CD1c-positive myeloid dendritic cell (primary cell): ENCODE data around the gene CLEC18B.
A peak's percentile ranks its signal among the peaks of the same experiment; 100 is the strongest.
"Not testable (repeated sequence)": the region's sequence is repeated elsewhere in the genome, so short reads cannot be mapped to it uniquely, and the experiment has no call there.

ENCODE experiments used
- DNase-seq: peaks from one replicate; pipeline ENCODE4 v3.0.0-alpha.2; 2016; ENCODE audit errors: extremely low spot score

The CLEC18B gene

DNA sequence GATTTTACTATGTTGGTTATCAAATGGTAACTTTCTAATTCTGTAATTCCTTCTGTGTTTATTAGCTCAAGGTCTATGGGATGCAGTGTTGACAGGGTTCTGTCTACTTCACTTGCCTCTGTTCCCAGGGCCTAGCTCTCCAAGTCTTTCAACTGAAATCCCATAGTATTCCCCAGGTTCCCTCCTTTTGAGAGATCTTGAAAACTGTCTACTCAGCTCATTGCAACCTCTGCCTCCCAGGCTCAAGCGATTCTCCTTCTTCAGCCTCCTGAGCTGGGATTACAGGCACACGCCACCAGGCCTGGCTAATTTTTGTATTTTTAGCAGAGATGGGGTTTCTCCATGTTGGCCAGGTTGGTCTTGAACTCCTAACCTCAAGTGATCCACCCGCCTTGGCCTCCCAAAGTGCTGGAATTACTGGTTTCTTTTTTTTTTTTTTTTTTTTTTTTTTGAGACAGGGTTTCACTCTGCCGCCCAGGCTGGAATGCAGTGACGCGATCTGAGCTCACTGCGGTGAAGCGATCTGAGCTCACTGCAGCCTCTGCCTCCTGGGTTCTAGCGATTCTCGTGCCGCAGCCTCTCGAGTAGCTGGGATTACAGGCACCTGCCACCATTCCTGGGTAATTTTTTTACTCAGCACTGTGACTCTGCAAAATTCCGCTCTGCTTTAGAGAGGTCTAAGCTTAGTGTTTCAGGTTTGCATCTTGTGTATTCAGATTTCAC lies 22.5 kb upstream of the CLEC18B start:
- DNase-seq = not testable (repeated sequence)

DNA sequence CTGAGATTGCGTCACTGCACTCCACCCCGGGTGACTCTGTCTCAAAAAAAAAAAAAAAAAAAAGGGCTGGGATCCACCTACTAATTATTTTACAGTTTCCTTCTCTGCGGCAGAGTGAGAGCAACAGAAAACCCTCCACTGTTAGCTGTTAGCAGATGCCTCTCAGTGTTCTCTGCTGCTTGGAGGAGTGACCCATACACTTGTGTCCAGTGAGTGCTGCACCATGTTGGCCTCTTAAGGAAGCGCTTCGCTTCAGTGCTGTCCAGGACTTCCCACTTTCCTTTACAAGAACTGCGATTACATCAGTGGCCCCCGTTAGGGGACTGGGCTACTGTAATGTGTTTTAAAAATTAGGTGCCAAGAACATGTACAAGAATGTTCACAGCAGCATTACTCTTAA lies 18.4 kb upstream of the CLEC18B start:
- DNase-seq = peak; percentile 56

DNA sequence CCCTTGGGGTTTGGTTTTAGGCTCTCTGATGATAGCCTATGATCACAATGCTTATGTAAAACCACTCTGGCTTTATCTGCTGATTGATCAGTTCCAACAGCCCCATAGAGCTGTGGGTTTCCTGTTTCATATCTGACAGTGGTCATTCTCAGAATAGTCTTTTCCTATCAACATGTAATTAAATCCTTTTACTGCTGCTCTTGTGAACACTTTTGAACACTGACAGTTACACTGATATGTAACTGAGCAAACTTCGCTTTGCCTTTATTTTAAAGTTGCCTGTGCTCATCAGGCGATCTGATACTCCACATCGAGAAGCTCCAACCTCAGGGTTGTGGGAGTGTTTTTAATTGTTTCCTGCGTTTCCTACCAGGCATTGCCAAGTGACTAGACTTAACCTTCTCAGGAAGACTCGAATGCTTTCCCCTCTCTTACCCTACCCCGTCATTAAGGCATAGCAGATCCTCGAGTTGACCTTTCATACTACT lies 17.3 kb upstream of the CLEC18B start:
- DNase-seq = no peak

DNA sequence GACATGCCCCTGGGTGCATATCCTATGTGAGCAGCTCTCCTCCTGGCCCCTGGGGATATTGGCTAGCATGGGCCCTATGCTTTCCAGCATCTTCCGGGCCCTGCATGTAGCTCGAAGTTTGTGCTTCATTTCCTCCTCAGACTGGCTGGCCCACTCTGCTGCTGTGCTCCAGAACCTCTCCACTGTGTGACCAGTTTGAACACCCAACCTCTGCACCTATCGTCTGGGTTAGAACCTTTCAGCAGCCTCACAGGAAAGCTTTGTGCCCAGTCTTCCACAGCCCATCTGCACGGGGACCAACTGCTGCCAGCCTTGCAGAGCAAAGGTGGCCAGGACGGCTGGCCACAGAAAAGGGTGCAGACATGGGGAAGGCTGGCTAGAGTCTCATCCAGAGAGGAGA lies 10.2 kb upstream of the CLEC18B start:
- no peak for DNase-seq

DNA sequence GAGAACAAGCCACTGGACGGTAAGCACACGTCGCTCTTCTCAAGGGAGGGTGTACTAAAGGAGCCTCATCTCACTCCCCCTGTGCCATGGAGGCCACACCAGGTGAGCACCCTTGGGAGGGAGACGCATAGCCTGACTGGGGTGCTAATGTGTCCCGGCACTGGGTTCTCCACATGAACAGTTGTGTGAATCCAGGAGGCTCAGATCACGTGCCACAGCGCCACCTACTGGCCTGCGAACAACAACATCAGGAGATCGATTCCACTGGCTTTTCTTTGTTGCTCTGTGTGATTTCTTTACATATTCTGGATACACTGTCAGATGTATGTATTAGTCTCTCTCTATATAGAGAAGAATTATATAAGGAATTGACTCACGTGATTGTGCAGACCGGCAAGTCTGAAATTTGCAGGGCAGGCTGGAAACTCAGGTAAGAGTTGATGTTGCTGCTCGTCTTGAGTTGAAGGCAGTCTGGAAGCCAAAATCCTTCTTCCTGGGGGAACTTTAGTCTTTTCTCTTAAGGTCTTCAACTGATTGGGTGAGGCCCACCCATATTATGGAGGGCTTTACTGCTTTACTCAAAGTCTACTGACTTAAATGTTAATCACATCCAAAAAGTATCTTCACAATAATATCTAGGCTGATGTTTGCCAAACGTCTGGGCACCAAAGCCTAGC lies 8.9 kb upstream of the CLEC18B start:
- DNase-seq = peak; percentile 40

- DNase-seq = not testable (repeated sequence)
Observed at GRCh38 chr16:74428493-74428892, 7.2 kb upstream of the CLEC18B start.

GRCh38 chr16:74425751-74426150 lies 4.5 kb upstream of the CLEC18B start:
- DNase-seq = not testable (repeated sequence)

DNA sequence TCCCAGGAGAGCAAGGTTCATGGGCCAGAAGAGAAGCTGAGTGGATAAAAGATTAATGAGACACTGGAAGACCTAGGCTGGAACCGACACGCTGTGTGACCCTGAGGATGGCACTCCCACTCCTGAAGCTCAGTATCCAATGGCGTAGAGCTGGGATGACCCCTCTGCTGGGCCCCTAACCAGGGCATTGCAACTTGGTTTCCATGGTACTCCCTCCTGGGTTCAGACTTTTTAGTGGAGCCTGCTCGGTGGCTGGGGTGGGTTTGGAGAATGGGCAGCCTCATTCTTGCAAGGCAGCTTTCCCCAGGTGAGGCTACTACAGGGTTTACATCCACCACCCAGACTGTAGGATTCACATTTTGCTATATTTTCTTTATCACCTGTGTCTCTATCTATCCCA lies 2.4 kb upstream of the CLEC18B start:
- not testable (repeated sequence) for DNase-seq

GRCh38 chr16:74422086-74422485 lies 808 bp upstream of the CLEC18B start:
- DNase-seq = not testable (repeated sequence)

- not testable (repeated sequence) for DNase-seq
Observed at GRCh38 chr16:74421482-74421785, 156 bp upstream of the CLEC18B start.

DNA sequence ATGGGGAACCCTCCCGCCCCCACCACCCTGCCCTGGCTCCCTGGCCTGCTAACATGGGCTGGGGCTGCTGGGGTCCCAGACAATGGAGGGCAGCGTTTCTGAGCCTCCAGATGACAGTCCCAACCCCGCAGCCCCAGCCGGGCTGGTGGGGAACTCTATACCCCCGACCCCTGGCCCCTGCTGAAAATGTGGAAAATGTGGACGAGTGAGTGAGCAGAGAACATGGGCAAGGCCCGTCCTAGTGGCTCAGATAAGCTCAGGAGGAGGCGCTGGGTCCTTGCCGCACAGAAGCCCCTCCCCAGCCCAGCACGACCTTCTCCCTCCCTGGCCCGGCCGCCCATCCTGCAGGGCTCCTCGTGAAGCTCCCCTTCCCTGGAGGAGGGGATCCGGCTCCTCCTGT lies 1.5 kb downstream of the CLEC18B start:
- DNase-seq = not testable (repeated sequence)

GRCh38 chr16:74417897-74418296 lies 3.4 kb downstream of the CLEC18B start:
- not testable (repeated sequence) for DNase-seq

GRCh38 chr16:74413920-74414319 lies 7.4 kb downstream of the CLEC18B start:
- not testable (repeated sequence) for DNase-seq

- DNase-seq = not testable (repeated sequence)
Observed at GRCh38 chr16:74413485-74413884, 7.8 kb downstream of the CLEC18B start.

- not testable (repeated sequence) for DNase-seq
Observed at GRCh38 chr16:74412775-74413390, 8.4 kb downstream of the CLEC18B start.

DNA sequence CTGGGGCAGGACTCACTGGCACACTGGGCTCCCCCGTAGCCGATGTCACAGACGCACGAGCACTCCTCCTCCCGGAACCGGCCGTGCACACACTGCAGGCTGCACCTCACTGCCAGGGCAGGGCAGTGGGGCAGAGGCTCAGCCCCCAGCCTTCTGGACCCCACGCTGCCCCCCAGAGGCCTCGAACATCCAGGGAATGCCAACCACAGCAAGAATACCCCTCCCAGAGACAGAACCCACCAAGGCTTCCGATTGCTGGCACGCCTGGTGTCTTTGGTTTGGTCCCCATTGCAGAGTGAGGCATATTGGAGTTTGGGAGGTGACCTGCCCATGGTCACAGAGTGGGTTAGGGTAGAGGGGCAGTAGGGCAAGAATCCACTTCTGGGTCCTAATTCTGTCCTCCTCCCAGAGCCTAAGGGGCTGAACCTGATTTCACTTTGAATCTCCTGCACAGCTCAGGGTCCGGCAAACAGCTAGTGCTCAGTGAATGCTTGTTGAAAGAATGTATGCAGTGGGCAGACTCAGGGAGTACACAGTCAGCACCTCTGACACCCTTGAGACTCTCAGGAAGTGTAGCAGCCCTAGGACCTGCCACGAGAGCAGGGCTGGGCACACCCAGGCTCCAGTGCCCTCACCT lies 9.0 kb downstream of the CLEC18B start:
- DNase-seq = not testable (repeated sequence)

- DNase-seq = not testable (repeated sequence)
Observed at GRCh38 chr16:74410981-74411380, 10.3 kb downstream of the CLEC18B start.

DNA sequence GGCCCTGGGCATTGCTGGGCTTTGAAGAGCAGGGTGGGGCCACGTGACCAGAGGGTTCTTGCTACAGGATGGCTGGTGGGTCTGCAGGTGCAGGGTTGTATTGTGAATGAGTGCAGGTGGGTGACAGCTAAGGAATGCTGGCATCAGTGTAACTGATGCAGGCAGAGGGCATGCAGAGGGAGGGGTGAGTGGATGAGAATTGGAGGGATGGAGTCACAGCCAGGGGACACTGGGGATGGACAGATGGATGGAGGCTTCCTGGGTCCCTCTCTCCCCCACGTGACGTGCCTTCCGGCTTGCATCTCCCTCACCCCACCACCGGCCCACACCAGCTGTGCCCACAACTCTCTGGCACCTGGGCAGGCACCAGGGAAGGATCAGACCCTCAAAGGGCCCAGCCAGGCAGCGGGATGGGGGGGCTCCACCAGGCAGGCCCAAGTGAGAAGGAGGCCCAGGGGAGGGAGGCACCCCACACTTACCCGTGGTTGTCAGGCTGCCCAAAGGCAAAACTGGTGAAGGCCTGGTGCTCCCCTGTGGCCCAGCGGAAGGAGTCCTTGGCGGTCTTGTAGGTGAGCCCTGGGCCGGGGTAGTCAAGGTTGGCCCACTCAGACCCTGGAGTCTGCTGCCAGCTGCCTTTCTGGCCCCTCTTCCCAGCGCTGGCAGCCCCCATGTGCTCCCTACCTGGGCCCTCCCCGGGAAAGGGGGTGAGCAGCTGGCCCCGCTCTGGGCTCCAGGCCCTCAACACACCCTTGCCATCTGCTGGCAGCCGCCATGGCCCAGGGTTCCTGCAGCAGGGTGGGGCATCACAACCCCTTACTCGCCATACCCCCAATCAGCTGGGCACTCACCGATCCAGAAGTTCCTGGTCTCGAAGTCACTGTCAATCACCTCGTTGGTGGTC lies 11.0 kb downstream of the CLEC18B start:
- DNase-seq = not testable (repeated sequence)

DNA sequence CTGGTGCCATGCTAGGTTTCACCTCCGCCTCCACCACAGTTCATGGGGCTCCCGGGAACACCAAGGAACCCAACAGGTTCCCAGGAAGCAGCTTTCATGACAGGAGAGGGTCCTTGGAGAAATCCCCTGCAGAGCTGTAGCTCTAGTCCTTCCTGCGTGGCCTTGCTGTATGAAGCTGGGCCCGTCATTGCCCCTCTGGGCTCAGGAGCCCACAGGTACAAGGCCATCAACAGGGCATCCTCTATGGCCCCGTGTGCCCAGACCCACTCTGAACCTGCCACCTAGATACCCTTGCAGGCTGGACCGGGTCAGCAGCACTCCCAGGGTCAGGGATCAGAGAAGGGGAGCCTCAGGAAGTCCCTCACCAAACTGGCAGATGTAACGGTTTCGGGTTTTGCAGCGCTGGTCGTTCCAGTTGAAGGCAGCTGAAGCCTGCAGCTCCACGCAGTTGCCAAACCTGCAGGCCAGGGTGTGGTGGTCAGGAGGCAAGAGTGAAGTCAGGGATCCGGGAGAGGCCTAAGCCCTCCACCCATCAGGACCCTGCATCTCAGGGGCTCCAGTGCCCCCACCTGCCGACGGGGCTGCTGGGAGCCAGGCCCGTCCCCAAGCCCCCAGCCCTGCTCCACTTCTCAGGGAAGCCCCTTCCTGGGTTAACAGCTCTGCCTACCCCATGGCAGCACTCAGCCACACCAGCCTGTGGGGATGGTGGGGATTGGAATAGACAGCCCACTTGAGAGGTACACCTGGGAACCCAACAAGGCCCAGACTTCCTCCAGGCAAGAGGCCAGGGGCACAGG lies 11.9 kb downstream of the CLEC18B start:
- not testable (repeated sequence) for DNase-seq

DNA sequence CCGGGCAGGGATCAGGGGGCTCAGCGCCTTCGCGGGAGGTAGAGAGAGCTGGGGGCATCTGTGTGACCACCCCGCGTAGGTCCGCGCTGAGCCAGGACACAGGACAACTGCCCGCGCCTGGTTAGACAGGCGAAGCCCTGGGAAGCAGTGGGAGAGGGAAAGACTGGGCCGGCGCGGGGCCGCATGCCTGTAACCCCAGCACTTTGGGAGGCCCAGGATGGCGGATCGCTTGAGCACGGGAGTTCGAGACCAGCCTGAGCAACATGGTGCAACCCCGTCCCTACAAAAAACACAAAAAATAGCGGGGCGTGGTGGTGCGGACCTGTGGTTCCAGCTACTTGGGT lies 13.9 kb downstream of the CLEC18B start:
- not testable (repeated sequence) for DNase-seq
